ENCODE results near the gene PRDX2.

The PRDX2 gene

DNA sequence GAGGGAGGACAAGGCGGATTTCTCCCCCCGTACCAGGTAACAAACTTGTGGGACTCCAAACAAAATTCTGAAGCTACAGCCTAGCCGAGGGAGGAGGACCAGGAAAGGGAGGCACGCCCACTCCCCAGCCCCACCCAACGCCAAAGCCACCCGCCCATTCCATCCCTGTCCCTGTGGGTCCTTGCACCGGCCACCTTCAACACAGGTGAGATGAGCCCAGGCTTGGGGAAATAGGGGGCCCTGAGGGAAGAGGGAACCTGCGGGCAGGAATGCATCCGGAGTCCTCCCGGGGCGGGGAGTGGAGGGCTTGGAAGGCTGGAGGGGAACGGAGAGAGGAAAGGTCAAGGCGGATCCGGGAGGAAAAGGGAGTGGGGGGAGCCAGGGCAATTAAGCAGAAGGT lies 50.0 kb downstream of the PRDX2 start, which contains the start of gene BEST2:
Gene BEST2, plus strand, starts transcription at position 157 of the 400 bp plus-strand sequence. CDS start 802 bp downstream, outside the sequence.
- no peak for DNase-seq

DNA sequence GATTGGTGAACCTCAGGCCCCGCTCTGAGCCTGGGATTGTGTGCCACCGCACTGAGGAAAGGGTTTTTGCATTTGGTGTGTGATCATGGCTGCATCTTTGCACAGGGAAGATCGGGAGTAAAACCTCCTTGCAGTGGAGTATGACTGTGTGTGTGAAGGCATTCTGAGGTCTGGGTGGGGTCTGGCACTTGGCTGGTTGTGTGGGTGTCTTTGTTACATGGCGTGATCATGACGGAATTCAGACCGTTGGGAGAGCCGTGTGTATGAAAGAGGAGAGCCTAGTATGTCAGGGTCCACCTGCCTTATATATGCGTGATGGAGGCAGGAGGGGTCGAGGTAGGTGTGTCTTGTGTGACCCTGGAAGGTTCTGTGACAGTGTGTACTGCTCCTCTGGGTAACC lies 50.7 kb downstream of the PRDX2 start:
- DNase-seq = no peak

DNA sequence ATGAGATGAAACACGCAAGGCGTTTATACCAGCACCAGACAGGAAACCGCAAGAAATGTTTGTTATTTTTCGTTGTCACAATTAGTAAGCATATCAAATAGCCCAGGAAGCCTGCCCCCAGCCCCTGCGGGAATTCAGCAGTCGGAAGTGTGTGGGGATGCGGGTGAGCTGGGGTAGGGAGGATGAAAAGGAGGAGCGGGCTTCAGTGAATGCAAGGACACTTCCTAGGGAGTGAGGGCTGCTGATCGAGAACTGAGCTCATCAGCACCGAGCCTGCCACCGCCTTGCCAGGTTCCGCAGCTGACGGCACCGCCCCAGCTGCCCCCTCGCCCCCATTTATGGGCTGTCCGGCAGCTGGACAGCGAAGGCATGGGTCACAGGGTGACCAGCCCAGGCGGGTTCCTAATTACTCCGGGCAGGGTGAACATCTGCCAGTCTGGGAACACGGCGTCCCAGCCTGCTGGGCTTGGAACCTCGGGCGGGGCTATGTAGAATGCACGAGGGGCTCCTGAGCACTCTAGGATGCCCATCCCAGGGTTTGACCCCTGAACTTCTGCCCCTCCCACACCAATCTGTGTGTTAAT lies 51.6 kb downstream of the PRDX2 start:
- DNase-seq = no peak

DNA sequence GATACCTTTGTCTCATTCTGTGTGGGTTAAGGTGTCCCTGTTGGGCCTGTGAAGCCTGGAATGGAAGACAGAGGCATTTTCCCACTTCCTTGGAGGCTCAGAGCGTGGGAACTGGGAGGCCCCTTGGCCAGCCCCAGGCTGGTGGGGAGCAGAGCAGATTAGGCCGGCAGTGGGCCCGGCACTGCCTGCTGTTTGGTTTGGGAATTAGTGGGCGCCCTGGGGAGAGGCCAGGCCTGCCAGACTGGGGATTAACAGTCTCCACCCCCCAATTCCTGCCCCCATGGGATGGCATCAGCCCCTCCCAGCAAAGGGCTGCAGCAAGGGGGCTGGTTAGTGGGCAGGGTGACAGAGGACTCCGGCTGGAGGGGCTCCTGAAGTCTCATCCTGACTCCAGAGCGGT lies 53.1 kb downstream of the PRDX2 start:
- DNase-seq = no peak

Data from CD4-positive, alpha-beta T cell treated with Interleukin-17A for 1 hour (primary cell).